Right ventricle myocardium inferior (tissue), 1 donor: ENCODE measurements around the gene UGT1A10. TPM values are rescaled to one million over a fixed set of nuclear protein-coding genes. Genes with fewer than 3 reads are reported as not detected.

Experiments used
- total RNA-seq: library from RNA; stranded (reverse); fragmentation: NEBNext Ultra II Directional; extraction: Animal tissue kit (Norgen Biotek cat#: 25700); gene quantifications from one replicate; pipeline ENCODE4 v1.2.1, GENCODE V29; 2021
- donor health status: DM: no; HTN: yes; CAD: no; lungs with severe emphysema.

The UGT1A10 gene
- total RNA-seq, 1 donor from 2014 or later, result not detected

Other genes starting within 250 kb of the UGT1A10 start
- 17.2 TPM for gene USP40, start 69.7 kb upstream of the UGT1A10 start, total RNA-seq
- gene UGT1A8, start 18.8 kb upstream of the UGT1A10 start, total RNA-seq, result not detected
- gene UGT1A9, start 35.5 kb downstream of the UGT1A10 start, total RNA-seq, result not detected
- gene UGT1A7, start 45.5 kb downstream of the UGT1A10 start, total RNA-seq, result not detected
- gene UGT1A6, start 56.4 kb downstream of the UGT1A10 start, total RNA-seq, result not detected
- not detected for gene UGT1A5, start 76.5 kb downstream of the UGT1A10 start, total RNA-seq
- gene UGT1A4, start 82.3 kb downstream of the UGT1A10 start, total RNA-seq, result not detected
- gene UGT1A3, start 92.6 kb downstream of the UGT1A10 start, total RNA-seq, result not detected
- not detected for gene UGT1A1, start 123.8 kb downstream of the UGT1A10 start, total RNA-seq
- gene MROH2A, start 141.9 kb downstream of the UGT1A10 start, total RNA-seq, result not detected
- gene HJURP, start 218.1 kb downstream of the UGT1A10 start, total RNA-seq, result 0.41 TPM